OCI-LY7 (cell line): ENCODE measurements around the gene PACS2. TPM values are rescaled to one million over a fixed set of nuclear protein-coding genes. Genes with fewer than 3 reads are reported as not detected.

Source experiments
- BruUV-seq: library from RNA; stranded (reverse); fragments of 400-500 nt; replicated peaks from 2 replicates; lab custom pipeline; 2021; lab: Mats Ljungman, UMichigan
- CTCF ChIA-PET: fragments of 300-600 bp; sonication (Branson Sonifier 250); formaldehyde crosslinking; loops from one replicate; lab custom pipeline; 2022; ENCODE audit warnings: antibody characterized with exemption; ENCODE audit not compliant: unreplicated experiment; lab: Charles Lee
- POLR2A ChIA-PET: fragments of 300-600 bp; sonication (Branson Sonifier 250); formaldehyde crosslinking; loops from one replicate; lab custom pipeline; 2022; ENCODE audit warnings: antibody characterized with exemption; lab: Charles Lee
- DNase-seq: peaks from one replicate; pipeline ENCODE4 v3.0.0-alpha.2; 2015; ENCODE audit warnings: low spot score
- H2AFZ ChIP-seq: fragments of 200-600 bp; sonication (generic), shearing (Covaris generic); 2 replicates; pipeline ENCODE4 v1.6.1; 2014; ENCODE audit warnings: mild to moderate bottlenecking, antibody characterized with exemption, low read length, moderate library complexity
- H3K27ac ChIP-seq: fragments of 200-600 bp; sonication (generic); 2 replicates; pipeline ENCODE4 v1.5.1; 2014; ENCODE audit warnings: mixed run types, low read depth, mild to moderate bottlenecking, moderate library complexity, low read length, inconsistent platforms; ENCODE audit not compliant: poor library complexity, severe bottlenecking
- H3K36me3 ChIP-seq: fragments of 200-600 bp; sonication (generic); 2 replicates; pipeline ENCODE4 v1.6.1; 2014; ENCODE audit warnings: mild to moderate bottlenecking, antibody characterized with exemption, low read length, moderate library complexity, mixed read lengths; ENCODE audit not compliant: insufficient read depth
- H3K4me1 ChIP-seq: fragments of 200-600 bp; sonication (generic); 2 replicates; pipeline ENCODE4 v1.5.1; 2014; ENCODE audit warnings: mild to moderate bottlenecking, low read length; ENCODE audit not compliant: insufficient read depth, poor library complexity, severe bottlenecking
- H3K4me2 ChIP-seq: fragments of 200-600 bp; sonication (generic); 2 replicates; pipeline ENCODE4 v1.6.1; 2014; ENCODE audit warnings: mild to moderate bottlenecking, low read length
- H3K4me3 ChIP-seq: fragments of 200-600 bp; sonication (generic); 2 replicates; pipeline ENCODE4 v1.5.1; 2014; ENCODE audit warnings: mild to moderate bottlenecking, low read depth, low read length; ENCODE audit not compliant: poor library complexity, severe bottlenecking
- H3K79me2 ChIP-seq: fragments of 200-600 bp; sonication (generic); 2 replicates; pipeline ENCODE4 v1.6.1; 2016; ENCODE audit warnings: low read depth, mild to moderate bottlenecking, low read length, moderate library complexity, mixed read lengths; ENCODE audit not compliant: insufficient read depth
- H3K9me2 ChIP-seq: fragments of 200-600 bp; sonication (generic); 2 replicates; pipeline ENCODE4 v1.6.1; 2016; ENCODE audit warnings: mild to moderate bottlenecking, low read length, mixed read lengths; ENCODE audit not compliant: insufficient read depth
- H3K9me3 ChIP-seq: fragments of 200-600 bp; sonication (generic); 2 replicates; pipeline ENCODE4 v1.6.1; 2014; ENCODE audit warnings: mild to moderate bottlenecking, mixed run types, low read length, mixed read lengths
- H4K20me1 ChIP-seq: fragments of 200-600 bp; sonication (generic); 2 replicates; pipeline ENCODE4 v1.6.1; 2014; ENCODE audit warnings: mild to moderate bottlenecking, antibody characterized with exemption, low read length, moderate library complexity, mixed read lengths; ENCODE audit not compliant: insufficient read depth
- CTCF ChIP-seq: fragments of 200-600 bp; sonication (generic); conservative IDR thresholded peaks from 2 replicates; pipeline ENCODE4 v1.5.1; 2014; ENCODE audit warnings: mild to moderate bottlenecking, antibody characterized with exemption, low read length, moderate library complexity, mixed read lengths
- EZH2phosphoT487 ChIP-seq: fragments of 200-600 bp; sonication (generic); IDR thresholded peaks from 2 replicates; pipeline ENCODE4 v1.6.1; 2018; ENCODE audit warnings: low read depth, borderline replicate concordance, mild to moderate bottlenecking, mixed run types, antibody characterized with exemption, low read length, moderate library complexity, mixed read lengths
- intact Hi-C: fragments of 100-400 bp; cut with micrococcal nuclease; formaldehyde crosslinking; loops from one replicate; pipeline ENCODE4 v1.10.0; 2022; ENCODE audit not compliant: unreplicated experiment
- total RNA-seq, 2 experiments: library from RNA; depleted of rRNA in 1 of 2; stranded (reverse); fragments of >200 nt in 1 of 2; shearing (Covaris generic) in 1 of 2; gene quantifications; 2 replicates each; pipeline ENCODE4 v1.2.3, GENCODE V29; 2014 to 2022

The PACS2 gene
- total RNA-seq, 2 experiments from 2014 or later, result 45.4 to 46.9 TPM

GRCh38 chr14:105363847-105364708 is 49.5 kb downstream of the PACS2 start:
- no peak for DNase-seq
- POLR2A ChIA-PET, result interaction anchor here (0.7 kb wide), 2 partner anchors 158 to 453 kb away, joined by 3 read pairs; no protein-coding TSS in a partner anchor
- Histone ChIP-seq H3K9me3 (no peaks in the 10 kb centered on the region), H3K9me2 (no peaks in the 10 kb centered on the region), H3K4me1 (no peaks in the 10 kb centered on the region), H4K20me1 (no peaks in the 10 kb centered on the region), H3K4me3 (no peak overlapping the region), H3K27ac (no peak overlapping the region), H2AFZ (no peak overlapping the region), H3K79me2 (no peaks in the 10 kb centered on the region), H3K4me2 (peak overlapping the region; percentile 39), H3K36me3 (no peaks in the 10 kb centered on the region)
- no peak for TF ChIP-seq EZH2phosphoT487
- BruUV-seq, result no TSS peak
- intact Hi-C loops, result no loop called here
- CTCF ChIA-PET, result no interaction called here

GRCh38 chr14:105365101-105365500 is 50.6 kb downstream of the PACS2 start:
- no TSS peak for BruUV-seq
- Histone ChIP-seq H2AFZ (no peak overlapping the region), H3K79me2 (no peaks in the 10 kb centered on the region), H3K9me2 (no peaks in the 10 kb centered on the region), H3K4me1 (no peaks in the 10 kb centered on the region), H3K4me3 (no peak overlapping the region), H3K4me2 (peak overlapping the region; percentile 39; the same call in 1 of the 2 replicates), H3K36me3 (no peaks in the 10 kb centered on the region), H4K20me1 (no peaks in the 10 kb centered on the region), H3K9me3 (no peaks in the 10 kb centered on the region), H3K27ac (no peak overlapping the region)
- DNase-seq, result no peak
- ChIA-PET CTCF (no interaction called here), POLR2A (interaction anchor here (0.7 kb wide), 2 partner anchors 157 to 454 kb away, joined by 3 read pairs; no protein-coding TSS in a partner anchor)
- intact Hi-C loops, result no loop called here
- TF ChIP-seq CTCF (no peak), EZH2phosphoT487 (no peak)

- Histone ChIP-seq H3K27ac (no peak overlapping the region), H3K9me2 (no peaks in the 10 kb centered on the region), H3K9me3 (no peaks in the 10 kb centered on the region), H2AFZ (no peak overlapping the region), H4K20me1 (no peaks in the 10 kb centered on the region), H3K4me1 (no peaks in the 10 kb centered on the region), H3K79me2 (no peaks in the 10 kb centered on the region), H3K36me3 (no peaks in the 10 kb centered on the region), H3K4me2 (no peak overlapping the region), H3K4me3 (no peak overlapping the region)
- no TSS peak for BruUV-seq
- ChIA-PET CTCF (no interaction called here), POLR2A (no interaction called here)
- TF ChIP-seq EZH2phosphoT487 (no peak), CTCF (no peak)
- DNase-seq, result no peak
- intact Hi-C loops, result no loop called here
These were observed 51.1 kb downstream of the PACS2 start for GRCh38 chr14:105365681-105366080.
